Measurements from ENCODE around the gene INTS4. TPM values are rescaled to one million over a fixed set of nuclear protein-coding genes. Genes with fewer than 3 reads are reported as not detected.
"Not testable (repeated sequence)": the region's sequence is repeated elsewhere in the genome, so short reads cannot be mapped to it uniquely, and the experiment has no call there.

The INTS4 gene
- total and polyA plus RNA-seq, 7 donors, result 10.1 to 18.6 (median 12.6) TPM

DNA sequence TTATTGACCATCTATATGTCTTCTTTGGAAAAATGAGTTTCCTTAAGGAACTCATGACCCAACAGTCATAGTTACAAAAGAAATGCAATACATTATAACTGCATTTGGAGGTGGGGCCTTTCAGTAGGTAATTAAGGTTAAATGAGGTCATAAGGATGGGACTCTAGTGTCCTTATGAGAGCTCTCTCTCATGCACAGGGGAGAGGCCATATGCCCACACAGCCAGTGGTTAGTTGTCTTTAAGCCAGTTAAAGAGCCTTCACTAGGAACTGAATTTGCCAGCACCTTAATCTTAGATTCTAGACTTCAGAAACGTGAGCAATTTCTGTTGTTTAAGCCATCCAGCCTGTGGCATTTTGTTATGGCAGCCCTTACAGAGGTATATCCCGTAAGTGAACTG lies 27.3 kb downstream of the INTS4 start:
- DNase-seq (no peak), ATAC-seq (no peak)
- TF ChIP-seq, protein P1, sequence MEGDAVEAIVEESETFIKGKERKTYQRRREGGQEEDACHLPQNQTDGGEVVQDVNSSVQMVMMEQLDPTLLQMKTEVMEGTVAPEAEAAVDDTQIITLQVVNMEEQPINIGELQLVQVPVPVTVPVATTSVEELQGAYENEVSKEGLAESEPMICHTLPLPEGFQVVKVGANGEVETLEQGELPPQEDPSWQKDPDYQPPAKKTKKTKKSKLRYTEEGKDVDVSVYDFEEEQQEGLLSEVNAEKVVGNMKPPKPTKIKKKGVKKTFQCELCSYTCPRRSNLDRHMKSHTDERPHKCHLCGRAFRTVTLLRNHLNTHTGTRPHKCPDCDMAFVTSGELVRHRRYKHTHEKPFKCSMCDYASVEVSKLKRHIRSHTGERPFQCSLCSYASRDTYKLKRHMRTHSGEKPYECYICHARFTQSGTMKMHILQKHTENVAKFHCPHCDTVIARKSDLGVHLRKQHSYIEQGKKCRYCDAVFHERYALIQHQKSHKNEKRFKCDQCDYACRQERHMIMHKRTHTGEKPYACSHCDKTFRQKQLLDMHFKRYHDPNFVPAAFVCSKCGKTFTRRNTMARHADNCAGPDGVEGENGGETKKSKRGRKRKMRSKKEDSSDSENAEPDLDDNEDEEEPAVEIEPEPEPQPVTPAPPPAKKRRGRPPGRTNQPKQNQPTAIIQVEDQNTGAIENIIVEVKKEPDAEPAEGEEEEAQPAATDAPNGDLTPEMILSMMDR (IDR thresholded peaks at IDR 0.05), result no peak
- peaks cover 0 to 25% of the 10 kb centered on the region in 2 donors for H3K36me3 ChIP-seq (ENCODE audit: insufficient read depth in 1 of 2, low read depth in 1 of 2)
- no peak overlapping the region for H3K27ac ChIP-seq
- no peak overlapping the region for H3K4me3 ChIP-seq
- H3K9me3 ChIP-seq, result no peaks in the 10 kb centered on the region
- no peaks in the 10 kb centered on the region for H3K27me3 ChIP-seq (ENCODE audit: insufficient read depth in 3 of 3, low read length in 2 of 3)
- H3K4me1 ChIP-seq, result peaks cover 6% of the 10 kb centered on the region
- WGBS, 3 donors, result 27 to 75% (median 30%) methylated on average over 2 of the region's 2 CpGs
- intact Hi-C loops (cut with DNase I), result no loop called here

DNA sequence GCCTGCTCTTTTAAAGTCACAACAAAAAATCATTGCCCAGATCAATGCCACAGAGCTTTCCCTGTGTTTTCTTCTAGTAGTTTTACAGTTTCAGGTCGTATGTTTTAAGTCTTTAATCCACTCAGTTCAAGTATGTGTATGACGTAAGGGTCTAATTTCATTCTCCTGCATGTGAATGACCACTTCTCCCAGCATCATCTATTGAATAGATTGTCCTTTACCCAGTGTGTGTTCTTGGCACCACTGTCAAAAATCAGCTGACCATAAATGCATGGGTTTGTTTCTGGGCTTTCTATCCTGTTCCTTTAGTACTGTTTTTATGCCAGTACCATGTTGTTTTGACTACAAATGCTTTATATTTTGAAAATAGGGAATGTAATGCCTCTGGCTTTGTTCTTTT lies 28.1 kb downstream of the INTS4 start:
- 71 to 85% (median 72%) methylated on average over 2 of the region's 2 CpGs for WGBS, 3 donors
- Histone ChIP-seq H3K27ac (no peak overlapping the region), H3K27me3 (ENCODE audit: insufficient read depth in 3 of 3, low read length in 2 of 3) (no peaks in the 10 kb centered on the region), H3K4me1 (peaks cover 9% of the 10 kb centered on the region), H3K4me3 (no peak overlapping the region), H3K9me3 (no peaks in the 10 kb centered on the region), H3K36me3 (ENCODE audit: insufficient read depth in 1 of 2, low read depth in 1 of 2) (peaks cover 0 to 20% of the 10 kb centered on the region in 2 donors)
- DNase-seq (no peak), ATAC-seq (no peak)
- TF ChIP-seq, protein P1 (IDR thresholded peaks at IDR 0.05), result no peak
- intact Hi-C loops (cut with DNase I), result no loop called here

DNA sequence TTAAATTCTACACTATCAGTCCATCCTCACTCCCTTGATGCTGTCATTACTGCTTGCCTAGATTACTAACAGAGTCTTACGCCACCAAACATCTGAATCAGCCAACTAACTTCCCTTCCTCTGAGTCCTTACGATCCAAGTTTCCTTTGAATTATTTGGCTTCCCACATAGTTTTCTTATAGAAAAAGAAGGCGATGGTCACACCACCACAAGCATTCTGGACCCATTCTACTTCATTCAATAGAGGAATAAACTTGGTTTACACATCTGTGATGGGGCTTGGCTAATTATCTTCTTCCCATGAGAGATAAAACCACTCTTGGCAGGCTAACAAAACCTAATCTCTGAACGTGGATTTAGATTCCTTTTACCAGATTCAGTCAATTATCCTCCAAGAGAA lies 35.0 kb downstream of the INTS4 start:
- Histone ChIP-seq H3K4me3 (no peak overlapping the region), H3K9me3 (no peaks in the 10 kb centered on the region), H3K27ac (no peak overlapping the region), H3K27me3 (ENCODE audit: insufficient read depth in 3 of 3, low read length in 2 of 3) (no peaks in the 10 kb centered on the region), H3K4me1 (peaks cover 8% of the 10 kb centered on the region), H3K36me3 (ENCODE audit: insufficient read depth in 1 of 2, low read depth in 1 of 2) (peaks cover 2 to 53% of the 10 kb centered on the region in 2 donors)
- intact Hi-C loops (cut with DNase I), result no loop called here
- DNase-seq (no peak), ATAC-seq (no peak)
- 75 to 78% (median 76%) methylated on average over 4 of the region's 4 CpGs for WGBS, 3 donors
- TF ChIP-seq, protein P1 (IDR thresholded peaks at IDR 0.05), result no peak

DNA sequence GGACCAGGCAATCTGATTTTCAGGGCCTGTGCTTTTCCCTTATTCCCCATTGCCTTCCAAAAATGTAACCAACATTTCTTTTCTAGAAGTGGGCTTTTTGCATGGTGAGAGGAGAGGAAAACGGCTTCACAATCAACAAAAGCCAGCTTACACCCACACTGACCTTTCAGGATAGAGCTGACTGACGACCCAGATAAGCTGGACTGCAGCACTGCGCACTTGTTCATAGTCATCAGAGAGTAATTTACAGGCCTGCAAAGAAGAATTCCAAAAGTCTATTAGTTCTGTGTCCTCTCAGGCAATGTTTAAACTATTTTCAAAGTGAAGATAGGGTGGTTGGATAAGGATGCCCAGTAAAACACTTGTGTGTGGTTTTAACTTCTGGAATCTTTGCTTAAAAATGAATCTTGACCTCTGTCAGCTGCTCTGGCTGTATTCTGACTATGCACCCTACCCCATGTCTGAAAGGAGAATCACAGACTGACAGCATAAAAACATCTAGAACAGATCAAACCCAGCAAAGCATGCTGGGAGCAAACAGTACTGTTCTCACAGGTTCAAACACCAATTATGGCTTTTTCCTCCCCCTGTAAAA lies 35.8 kb downstream of the INTS4 start:
- 85 to 97% (median 86%) methylated on average over 3 of the region's 3 CpGs for WGBS, 3 donors
- H3K27me3 ChIP-seq (ENCODE audit: insufficient read depth in 3 of 3, low read length in 2 of 3); DNase-seq; intact Hi-C loops (cut with DNase I); ATAC-seq; H3K4me1 ChIP-seq; H3K9me3 ChIP-seq; H3K27ac ChIP-seq; H3K4me3 ChIP-seq: not testable (repeated sequence)
- peaks cover 2 to 61% of the 10 kb centered on the region in 2 donors for H3K36me3 ChIP-seq (ENCODE audit: insufficient read depth in 1 of 2, low read depth in 1 of 2)

DNA sequence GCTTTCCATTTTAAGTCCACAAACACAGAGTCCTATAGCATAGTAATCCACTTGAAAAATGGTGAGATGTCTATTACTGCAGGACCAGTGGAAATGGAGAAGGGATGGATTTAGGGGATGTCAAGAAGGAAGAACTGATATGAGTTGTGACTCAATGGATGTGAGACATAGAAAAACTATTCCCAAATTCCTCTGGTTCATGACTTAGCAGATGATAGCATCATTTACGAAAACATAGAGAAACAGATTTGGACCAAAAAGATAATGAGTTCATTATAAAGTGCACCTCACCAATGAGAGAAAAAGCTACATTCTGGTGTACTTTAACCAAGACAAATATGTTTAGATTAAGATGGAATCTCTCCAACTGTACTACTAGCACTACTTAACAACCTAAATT lies 51.2 kb downstream of the INTS4 start:
- H3K9me3 ChIP-seq; intact Hi-C loops (cut with DNase I); H3K27me3 ChIP-seq (ENCODE audit: insufficient read depth in 3 of 3, low read length in 2 of 3); ATAC-seq; H3K4me1 ChIP-seq; DNase-seq; H3K36me3 ChIP-seq (ENCODE audit: insufficient read depth in 1 of 2, low read depth in 1 of 2); H3K27ac ChIP-seq; H3K4me3 ChIP-seq: not testable (repeated sequence)
- WGBS, 3 donors, result 89 to 96% (median 96%) methylated on average over 1 of the region's 1 CpG

DNA sequence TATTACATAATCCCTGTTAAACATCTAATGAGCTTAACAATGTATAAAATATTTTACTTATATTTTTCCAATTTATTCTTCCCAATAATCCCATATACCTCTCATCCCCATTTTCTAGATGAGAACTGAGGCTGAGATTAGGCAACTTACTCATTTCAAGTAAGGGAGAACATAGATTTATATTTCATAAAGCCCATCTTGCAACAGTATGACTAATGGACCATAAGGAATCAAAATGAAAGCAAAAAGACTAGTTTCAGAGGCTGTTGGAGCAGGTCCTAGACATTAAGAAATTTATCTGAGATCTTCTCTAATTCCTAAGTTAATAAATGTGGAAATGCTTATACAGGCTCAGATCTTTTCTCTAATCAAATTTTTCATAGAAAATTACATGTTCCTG lies 52.0 kb downstream of the INTS4 start:
- intact Hi-C loops (cut with DNase I); ATAC-seq; H3K36me3 ChIP-seq (ENCODE audit: insufficient read depth in 1 of 2, low read depth in 1 of 2); H3K27me3 ChIP-seq (ENCODE audit: insufficient read depth in 3 of 3, low read length in 2 of 3); DNase-seq; H3K4me1 ChIP-seq; H3K4me3 ChIP-seq; H3K27ac ChIP-seq; H3K9me3 ChIP-seq: not testable (repeated sequence)

DNA sequence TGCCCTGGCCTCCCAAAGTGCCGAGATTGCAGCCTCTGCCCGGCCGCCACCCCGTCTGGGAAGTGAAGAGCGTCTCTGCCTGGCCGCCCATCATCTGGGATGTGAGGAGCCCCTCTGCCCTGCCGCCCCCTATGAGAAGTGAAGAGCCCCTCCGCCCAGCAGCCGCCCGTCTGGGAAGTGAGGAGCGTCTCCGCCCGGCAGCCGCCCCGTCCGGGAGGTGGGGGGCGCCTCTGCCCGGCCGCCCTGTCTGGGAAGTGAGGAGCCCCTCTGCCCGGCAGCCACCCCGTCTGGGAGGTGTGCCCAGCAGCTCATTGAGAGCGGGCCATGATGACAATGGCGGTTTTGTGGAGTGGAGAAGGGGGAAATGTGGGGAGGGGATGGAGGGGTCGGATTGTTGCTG lies 60.9 kb downstream of the INTS4 start:
- H3K9me3 ChIP-seq; H3K27me3 ChIP-seq (ENCODE audit: insufficient read depth in 3 of 3, low read length in 2 of 3); ATAC-seq; H3K4me3 ChIP-seq; H3K27ac ChIP-seq; intact Hi-C loops (cut with DNase I); H3K4me1 ChIP-seq; DNase-seq: not testable (repeated sequence)
- 94 to 98% (median 95%) methylated on average over 18 to 24 of the region's 24 CpGs for WGBS, 3 donors
- peaks cover 0 to 15% of the 10 kb centered on the region in 2 donors for H3K36me3 ChIP-seq (ENCODE audit: insufficient read depth in 1 of 2, low read depth in 1 of 2)

DNA sequence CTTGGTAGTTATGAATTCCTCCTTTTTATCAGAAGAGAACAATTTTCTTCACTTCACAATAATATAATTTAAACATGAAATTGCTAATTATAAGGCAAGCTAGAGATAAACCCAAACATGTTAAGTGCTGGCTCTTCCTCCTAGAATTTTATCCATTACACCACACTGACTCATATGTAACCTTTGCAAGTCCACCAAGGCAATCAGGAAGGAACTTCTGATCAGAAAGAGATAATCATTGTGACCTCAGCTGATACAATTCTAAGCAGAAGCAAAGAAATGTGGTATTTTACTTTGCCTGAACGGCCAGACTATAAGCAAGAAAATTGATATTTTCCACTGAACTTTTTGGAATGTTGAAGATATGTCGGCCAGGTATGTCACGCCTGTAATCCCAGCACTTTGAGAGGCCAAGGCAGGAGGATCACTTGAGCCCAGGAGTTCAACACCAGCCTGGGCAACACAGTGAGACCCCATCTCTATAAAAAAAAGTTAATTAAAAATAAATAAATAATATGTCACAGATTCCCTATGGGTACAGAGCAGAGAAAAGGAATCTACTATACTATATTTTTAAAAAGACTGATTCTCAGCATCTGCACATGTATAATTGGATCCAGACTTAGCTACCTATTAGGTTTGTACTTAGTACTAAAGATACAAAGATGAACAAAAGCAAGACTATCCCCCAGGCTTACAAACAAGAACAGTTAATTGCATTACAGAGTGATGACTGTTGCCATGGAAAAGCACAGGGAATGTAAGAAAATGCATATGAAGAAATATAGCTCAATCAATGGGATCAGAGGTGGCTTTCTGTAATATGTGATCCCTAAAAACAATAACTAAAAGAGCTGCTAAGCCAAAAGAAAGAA lies 63.9 kb downstream of the INTS4 start:
- intact Hi-C loops (cut with DNase I); ATAC-seq: not testable (repeated sequence)

More for the DNA sequence above, 63.9 kb downstream of the INTS4 start:
- WGBS, 3 donors, result 87 to 90% (median 88%) methylated on average over 3 of the region's 3 CpGs
- not testable (repeated sequence) for H3K27ac ChIP-seq; H3K4me3 ChIP-seq; DNase-seq; H3K27me3 ChIP-seq (ENCODE audit: insufficient read depth in 3 of 3, low read length in 2 of 3); H3K9me3 ChIP-seq; H3K4me1 ChIP-seq
- peaks cover 0 to 35% of the 10 kb centered on the region in 2 donors for H3K36me3 ChIP-seq (ENCODE audit: insufficient read depth in 1 of 2, low read depth in 1 of 2)

Data from psoas muscle (tissue), 8 donors.